MCF 10A (cell line): Measurements from ENCODE around the gene ILF2. TPM values are rescaled to one million over a fixed set of nuclear protein-coding genes. Genes with fewer than 3 reads are reported as not detected.

Experiments used
- BruUV-seq: library from RNA; stranded (reverse); fragments of 400-500 nt; replicated peaks from 2 replicates; lab custom pipeline; 2021; lab: Mats Ljungman, UMichigan
- CTCF ChIA-PET: fragments of 300-600 bp; sonication (Branson Sonifier 250); formaldehyde crosslinking; extraction: SDS; loops from one replicate; lab custom pipeline; 2021; ENCODE audit warnings: antibody characterized with exemption, inconsistent platforms; lab: Yijun Ruan, JAX
- POLR2A ChIA-PET: fragments of 300-600, 350-650 bp; sonication (Branson Sonifier 250); formaldehyde crosslinking; extraction: SDS; loops from one replicate; lab custom pipeline; 2020; ENCODE audit warnings: antibody characterized with exemption, inconsistent platforms; lab: Yijun Ruan, JAX
- DNase-seq: peaks from one replicate; pipeline ENCODE4 v3.0.0-alpha.2; 2018; ENCODE audit not compliant: unreplicated experiment
- H3K27ac Mint-ChIP-seq: one replicate; pipeline ENCODE4 v1.8.0; 2022; ENCODE audit warnings: mild to moderate bottlenecking, low read depth, mixed read lengths; ENCODE audit not compliant: unreplicated experiment
- H3K27me3 Mint-ChIP-seq: one replicate; pipeline ENCODE4 v1.8.0; 2022; ENCODE audit warnings: mixed read lengths; ENCODE audit not compliant: insufficient read depth, unreplicated experiment
- H3K36me3 Mint-ChIP-seq: one replicate; pipeline ENCODE4 v1.8.0; 2022; ENCODE audit warnings: mild to moderate bottlenecking, moderate library complexity, mixed read lengths; ENCODE audit not compliant: insufficient read depth, unreplicated experiment
- H3K4me1 Mint-ChIP-seq: one replicate; pipeline ENCODE4 v1.8.0; 2022; ENCODE audit warnings: mixed read lengths; ENCODE audit not compliant: insufficient read depth, unreplicated experiment
- H3K4me3 Mint-ChIP-seq: one replicate; pipeline ENCODE4 v1.8.0; 2022; ENCODE audit warnings: mild to moderate bottlenecking, moderate library complexity, mixed read lengths; ENCODE audit not compliant: unreplicated experiment
- H3K9me3 Mint-ChIP-seq: one replicate; pipeline ENCODE4 v1.8.0; 2022; ENCODE audit warnings: mixed read lengths; ENCODE audit not compliant: unreplicated experiment
- CTCF ChIP-seq: fragments of 200-600 bp; IDR thresholded peaks from one replicate; pipeline ENCODE4 v1.8.0; 2022; ENCODE audit warnings: antibody characterized with exemption, mild to moderate bottlenecking; ENCODE audit not compliant: unreplicated experiment
- intact Hi-C: fragments of 100-400 bp; cut with micrococcal nuclease; formaldehyde crosslinking; loops from 2 replicates; pipeline ENCODE4 v1.14.1; 2022
- total RNA-seq: library from RNA; stranded (reverse); gene quantifications from 2 replicates; pipeline ENCODE4 v1.2.3, GENCODE V29; 2022

Gene ILF2
- total RNA-seq, 1 experiment from 2014 or later = 348 TPM

GRCh38 chr1:153624965-153625611, 45.7 kb downstream of the ILF2 start:
- Mint-ChIP-seq H3K4me1 (peaks cover 31% of the 10 kb centered on the region), H3K4me3 (peak overlapping the region; percentile 84), H3K36me3 (peaks cover 43% of the 10 kb centered on the region), H3K27ac (no peak overlapping the region), H3K27me3 (no peaks in the 10 kb centered on the region), H3K9me3 (no peaks in the 10 kb centered on the region)
- POLR2A ChIA-PET = interaction anchor here (1.3 to 46.1 kb wide), 3 partner anchors 9 to 55 kb away, joined by 3 to 1272 read pairs (median 1272); partner anchors contain the start of genes CHTOP, S100A1, S100A13 and S100A14
- intact Hi-C loops = no loop called here
- DNase-seq = no peak
- CTCF ChIA-PET = interaction anchor here (0.6 to 9.3 kb wide), 10 partner anchors 9 to 272 kb away, joined by 3 to 195 read pairs (median 5); partner anchors contain the start of genes CHTOP, S100A14 and S100A16
- BruUV-seq = no TSS peak
- no peak for TF ChIP-seq CTCF

GRCh38 chr1:153623101-153623500, 47.7 kb downstream of the ILF2 start:
- no peaks in the 10 kb centered on the region for H3K27me3 Mint-ChIP-seq
- no peaks in the 10 kb centered on the region for H3K9me3 Mint-ChIP-seq
- peaks cover 61% of the 10 kb centered on the region for H3K36me3 Mint-ChIP-seq
- POLR2A ChIA-PET = interaction anchor here (0.9 to 46.1 kb wide), 3 partner anchors 8 to 48 kb away, joined by 3 to 1272 read pairs (median 1272); partner anchors contain the start of genes CHTOP, S100A1, S100A13 and S100A14
- no peak overlapping the region for H3K27ac Mint-ChIP-seq
- DNase-seq = no peak
- no TSS peak for BruUV-seq
- TF ChIP-seq CTCF = no peak
- intact Hi-C loops = no loop called here
- no peak overlapping the region for H3K4me3 Mint-ChIP-seq
- CTCF ChIA-PET = interaction anchor here (0.6 to 9.3 kb wide), 5 partner anchors 8 to 1200 kb away, joined by 3 to 195 read pairs (median 4); partner anchors contain the start of genes S100A14 and S100A16
- H3K4me1 Mint-ChIP-seq = peaks cover 31% of the 10 kb centered on the region

GRCh38 chr1:153619171-153619570, 51.6 kb downstream of the ILF2 start:
- no peak for TF ChIP-seq CTCF
- BruUV-seq = no TSS peak
- Mint-ChIP-seq H3K27me3 (no peaks in the 10 kb centered on the region), H3K4me3 (no peak overlapping the region), H3K4me1 (peaks cover 49% of the 10 kb centered on the region), H3K27ac (no peak overlapping the region), H3K9me3 (no peaks in the 10 kb centered on the region), H3K36me3 (peaks cover 52% of the 10 kb centered on the region)
- CTCF ChIA-PET = interaction anchor here (0.7 to 11.8 kb wide), 10 partner anchors 9 to 267 kb away, joined by 3 to 214 read pairs (median 5); partner anchors contain the start of genes CHTOP, S100A1, S100A13 and SNAPIN
- intact Hi-C loops = loop anchor here (5.0 kb wide), 1 partner anchor 368 kb away; the partner anchor contains the start of gene RAB13
- POLR2A ChIA-PET = interaction anchor here (1.0 to 46.1 kb wide), 7 partner anchors 4 to 104 kb away, joined by 3 to 1272 read pairs (median 108); partner anchors contain the start of genes CHTOP, ILF2, S100A1 and S100A13
- no peak for DNase-seq

GRCh38 chr1:153617663-153618062, 53.1 kb downstream of the ILF2 start:
- CTCF ChIA-PET = interaction anchor here (0.6 to 11.8 kb wide), 26 partner anchors 10 to 1619 kb away, joined by 3 to 214 read pairs (median 4); partner anchors contain the start of genes CHTOP, S100A1, S100A13 and SNAPIN
- Mint-ChIP-seq H3K9me3 (no peaks in the 10 kb centered on the region), H3K36me3 (peaks cover 37% of the 10 kb centered on the region), H3K4me3 (peak overlapping the region; percentile 90), H3K27ac (peak overlapping the region; percentile 76), H3K27me3 (no peaks in the 10 kb centered on the region), H3K4me1 (peaks cover 47% of the 10 kb centered on the region)
- BruUV-seq = no TSS peak
- intact Hi-C loops = loop anchor here (1.0 to 5.0 kb wide), 3 partner anchors 45 to 370 kb away; partner anchors contain the start of gene RAB13
- DNase-seq = peak; percentile 86
- TF ChIP-seq CTCF = peak; percentile 90
- POLR2A ChIA-PET = interaction anchor here (0.8 to 46.1 kb wide), 11 partner anchors 2 to 360 kb away, joined by 3 to 1272 read pairs (median 61); partner anchors contain the start of genes CHTOP, JTB, S100A1 and S100A13
